HFF-Myc (cell line): ENCODE data around the gene TM7SF2.

Experiments used
- DNase-seq: peaks from one replicate; pipeline ENCODE4 v3.0.0-alpha.2; 2011; ENCODE audit warnings: low read depth; ENCODE audit errors: extremely low read depth
- H3K4me3 ChIP-seq: replicated peaks from 2 replicates; pipeline ENCODE4 v1.5.1; 2011; ENCODE audit warnings: low read depth, mild to moderate bottlenecking, control low read depth, low read length
- TF ChIP-seq, protein P1 (sequence below): IDR thresholded peaks from 2 replicates; pipeline ENCODE4 v1.5.1; 2012; ENCODE audit warnings: mild to moderate bottlenecking, low read depth, low read length, control low read depth; ENCODE audit errors: missing control alignments

Gene TM7SF2

GRCh38 chr11:65111744-65112545 lies at the start of gene TM7SF2:
Gene TM7SF2, plus strand, starts transcription at chr11:65111872. Its CDS starts 144 bp downstream, at chr11:65112016.
- no peak for DNase-seq
- peak within 1 kb of the TSS; percentile 52 for H3K4me3 ChIP-seq
- TF ChIP-seq, protein P1, sequence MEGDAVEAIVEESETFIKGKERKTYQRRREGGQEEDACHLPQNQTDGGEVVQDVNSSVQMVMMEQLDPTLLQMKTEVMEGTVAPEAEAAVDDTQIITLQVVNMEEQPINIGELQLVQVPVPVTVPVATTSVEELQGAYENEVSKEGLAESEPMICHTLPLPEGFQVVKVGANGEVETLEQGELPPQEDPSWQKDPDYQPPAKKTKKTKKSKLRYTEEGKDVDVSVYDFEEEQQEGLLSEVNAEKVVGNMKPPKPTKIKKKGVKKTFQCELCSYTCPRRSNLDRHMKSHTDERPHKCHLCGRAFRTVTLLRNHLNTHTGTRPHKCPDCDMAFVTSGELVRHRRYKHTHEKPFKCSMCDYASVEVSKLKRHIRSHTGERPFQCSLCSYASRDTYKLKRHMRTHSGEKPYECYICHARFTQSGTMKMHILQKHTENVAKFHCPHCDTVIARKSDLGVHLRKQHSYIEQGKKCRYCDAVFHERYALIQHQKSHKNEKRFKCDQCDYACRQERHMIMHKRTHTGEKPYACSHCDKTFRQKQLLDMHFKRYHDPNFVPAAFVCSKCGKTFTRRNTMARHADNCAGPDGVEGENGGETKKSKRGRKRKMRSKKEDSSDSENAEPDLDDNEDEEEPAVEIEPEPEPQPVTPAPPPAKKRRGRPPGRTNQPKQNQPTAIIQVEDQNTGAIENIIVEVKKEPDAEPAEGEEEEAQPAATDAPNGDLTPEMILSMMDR: no peak

- TF ChIP-seq, protein P1: no peak
- no peak overlapping the region for H3K4me3 ChIP-seq
- DNase-seq: no peak
These were observed 48.1 kb upstream of the TM7SF2 start for GRCh38 chr11:65063532-65063931.

DNA sequence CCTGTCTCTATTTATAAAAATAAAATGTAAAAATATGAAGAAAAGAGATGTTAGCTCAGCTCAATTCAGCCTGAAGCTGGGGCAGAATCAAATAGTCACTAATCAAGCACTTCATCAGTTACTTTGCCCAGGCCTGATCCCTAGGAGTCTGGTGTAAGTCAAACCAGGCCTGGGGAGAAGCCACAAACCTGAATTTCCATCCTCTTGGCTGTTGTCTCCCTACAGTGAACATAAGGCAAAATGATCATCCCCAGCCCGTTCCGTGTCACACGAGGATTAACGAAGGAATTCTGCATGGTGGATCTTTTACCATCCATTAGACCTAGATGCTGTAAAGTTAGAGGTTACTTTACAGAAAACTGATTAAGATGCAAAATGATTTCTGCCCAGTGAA lies 46.8 kb upstream of the TM7SF2 start:
- TF ChIP-seq, protein P1: no peak
- no peak for DNase-seq
- no peak overlapping the region for H3K4me3 ChIP-seq

GRCh38 chr11:65065851-65066250 lies 45.8 kb upstream of the TM7SF2 start:
- TF ChIP-seq, protein P1: no peak
- H3K4me3 ChIP-seq: no peak overlapping the region
- DNase-seq: no peak

- H3K4me3 ChIP-seq: no peak overlapping the region
- no peak for DNase-seq
- TF ChIP-seq, protein P1: no peak
These were observed 45.4 kb upstream of the TM7SF2 start for GRCh38 chr11:65066315-65066714.

DNA sequence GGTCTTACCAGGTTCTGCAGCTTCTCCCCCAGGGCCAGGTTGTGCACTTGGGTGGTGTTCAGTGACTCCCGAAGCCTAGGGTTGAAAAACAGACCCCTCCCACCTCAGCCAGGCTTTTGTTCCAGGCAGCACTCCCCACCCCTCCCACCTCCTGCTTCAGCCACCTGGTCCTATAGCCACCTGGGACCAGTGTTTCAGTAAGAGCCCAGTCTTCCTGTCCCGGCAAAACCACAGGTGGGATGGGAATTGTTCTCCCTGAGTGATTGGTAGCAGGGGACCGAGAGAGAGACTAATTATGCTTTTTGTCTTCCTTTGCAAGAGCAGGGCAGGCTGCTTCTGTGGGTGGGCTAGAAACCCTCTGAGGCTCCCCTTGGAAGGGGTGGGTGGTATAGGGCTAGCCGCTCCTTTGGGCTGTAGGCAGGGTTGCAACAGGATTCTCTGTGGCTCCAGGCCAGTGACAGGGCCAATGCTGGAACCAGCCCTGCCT lies 44.8 kb upstream of the TM7SF2 start:
- DNase-seq: no peak
- no peak overlapping the region for H3K4me3 ChIP-seq
- TF ChIP-seq, protein P1: no peak
